Trophoblast cell (in vitro differentiated cells and primary cell): Measurements from ENCODE around the gene CNTNAP1.

ENCODE experiments used
- DNase-seq, 2 donors: peaks; one replicate each; pipeline ENCODE4 v3.0.0-alpha.2; 2016
- H2AFZ ChIP-seq: 2 replicates; pipeline ENCODE4 v1.6.1; 2013; ENCODE audit warnings: low read length, moderate library complexity, mild to moderate bottlenecking; ENCODE audit not compliant: insufficient read depth, poor library complexity
- H2AK5ac ChIP-seq: 2 replicates; pipeline ENCODE4 v1.6.1; 2013; ENCODE audit warnings: mild to moderate bottlenecking, low read length
- H2BK120ac ChIP-seq: 2 replicates; pipeline ENCODE4 v1.6.1; 2013; ENCODE audit warnings: low read length, mild to moderate bottlenecking, moderate library complexity; ENCODE audit not compliant: insufficient read depth, poor library complexity
- H2BK12ac ChIP-seq: 2 replicates; pipeline ENCODE4 v1.6.1; 2013; ENCODE audit warnings: mild to moderate bottlenecking, low read length, moderate library complexity
- H2BK5ac ChIP-seq: 2 replicates; pipeline ENCODE4 v1.6.1; 2013; ENCODE audit warnings: low read length, low read depth, moderate library complexity, mild to moderate bottlenecking; ENCODE audit not compliant: poor library complexity
- H3K14ac ChIP-seq: 2 replicates; pipeline ENCODE4 v1.6.1; 2013; ENCODE audit warnings: mild to moderate bottlenecking, low read length
- H3K18ac ChIP-seq: 2 replicates; pipeline ENCODE4 v1.6.1; 2013; ENCODE audit warnings: mild to moderate bottlenecking, low read length
- H3K23ac ChIP-seq: 2 replicates; pipeline ENCODE4 v1.6.1; 2013; ENCODE audit warnings: low read length
- H3K27ac ChIP-seq: 2 replicates; pipeline ENCODE4 v1.5.1; 2013; ENCODE audit warnings: low read depth, mild to moderate bottlenecking, inconsistent platforms, low read length, moderate library complexity
- H3K27me3 ChIP-seq: 2 replicates; pipeline ENCODE4 v1.6.1; 2013; ENCODE audit warnings: inconsistent platforms, mild to moderate bottlenecking, low read length, moderate library complexity; ENCODE audit not compliant: insufficient read depth
- H3K36me3 ChIP-seq, 2 experiments: 1 replicate in 1 of 2; 2 replicates in 1 of 2; pipeline ENCODE4 v1.6.1; 2013; ENCODE audit warnings: low read length in 2 of 2, mild to moderate bottlenecking in 2 of 2, moderate library complexity in 1 of 2; ENCODE audit not compliant: insufficient read depth in 2 of 2, control insufficient read depth in 1 of 2
- H3K4ac ChIP-seq: 2 replicates; pipeline ENCODE4 v1.6.1; 2013; ENCODE audit warnings: low read depth, mild to moderate bottlenecking, low read length, moderate library complexity
- H3K4me1 ChIP-seq, 2 experiments: 1 replicate in 1 of 2; 2 replicates in 1 of 2; pipeline ENCODE4 v1.6.1; 2013; ENCODE audit warnings: low read length in 2 of 2, mild to moderate bottlenecking in 2 of 2, moderate library complexity in 1 of 2; ENCODE audit not compliant: insufficient read depth in 2 of 2, control insufficient read depth in 1 of 2
- H3K4me2 ChIP-seq: 2 replicates; pipeline ENCODE4 v1.6.1; 2013; ENCODE audit warnings: inconsistent platforms, mild to moderate bottlenecking, low read length, moderate library complexity
- H3K4me3 ChIP-seq: 2 replicates; pipeline ENCODE4 v1.5.1; 2013; ENCODE audit warnings: mild to moderate bottlenecking, low read depth, low read length, inconsistent platforms
- H3K79me1 ChIP-seq: one replicate; pipeline ENCODE4 v1.6.1; 2013; ENCODE audit warnings: low read length
- H3K79me2 ChIP-seq: 2 replicates; pipeline ENCODE4 v1.6.1; 2013; ENCODE audit warnings: low read length, mild to moderate bottlenecking; ENCODE audit not compliant: control insufficient read depth, insufficient read depth, poor library complexity
- H3K9ac ChIP-seq: 2 replicates; pipeline ENCODE4 v1.6.1; 2013; ENCODE audit warnings: mild to moderate bottlenecking, low read length
- H3K9me3 ChIP-seq: 2 replicates; pipeline ENCODE4 v1.6.1; 2013; ENCODE audit warnings: low read depth, mild to moderate bottlenecking, control low read depth, inconsistent platforms, low read length; ENCODE audit not compliant: insufficient read depth
- H4K12ac ChIP-seq: 2 replicates; pipeline ENCODE4 v1.6.1; 2013; ENCODE audit warnings: low read depth, mild to moderate bottlenecking, low read length, moderate library complexity
- H4K8ac ChIP-seq: 2 replicates; pipeline ENCODE4 v1.6.1; 2013; ENCODE audit warnings: low read depth, mild to moderate bottlenecking, low read length, moderate library complexity
- H4K91ac ChIP-seq: one replicate; pipeline ENCODE4 v1.6.1; 2013; ENCODE audit warnings: low read depth, mild to moderate bottlenecking, low read length, moderate library complexity
- WGBS: extraction: QIAGEN DNeasy Blood & Tissue Kit; methylation state at CpG from one replicate; pipeline ENCODE4 v1.1.7; 2013; ENCODE audit warnings: missing lambda C conversion rate; ENCODE audit not compliant: insufficient read length, insufficient coverage; ENCODE audit errors: extremely low coverage; 5-methylcytosine and 5-hydroxymethylcytosine counted together

CNTNAP1 gene

DNA sequence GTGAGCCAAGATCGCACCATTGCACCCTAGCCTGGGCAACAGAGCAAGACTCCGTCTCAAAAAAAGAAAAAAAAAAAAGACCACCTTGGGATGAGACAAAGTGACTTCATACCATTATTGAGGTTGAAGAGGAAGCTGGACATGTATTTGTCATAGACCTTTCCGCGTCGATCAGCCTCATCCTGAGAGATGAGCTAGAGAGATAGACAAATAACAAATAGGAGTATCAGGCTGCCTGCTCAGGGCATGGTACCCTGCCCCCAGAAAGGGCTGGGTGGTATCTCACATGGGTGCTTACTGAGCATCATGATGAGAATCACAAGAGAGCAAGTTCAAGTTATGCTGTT lies 22.1 kb downstream of the CNTNAP1 start:
- Histone ChIP-seq H3K14ac (no peak overlapping the region), H2AFZ (no peak overlapping the region), H3K27me3 (no peaks in the 10 kb centered on the region), H3K27ac (no peak overlapping the region), H2BK5ac (no peak overlapping the region), H2AK5ac (no peak overlapping the region), H2BK120ac (no peak overlapping the region), H4K8ac (no peak overlapping the region), H3K79me1 (no peaks in the 10 kb centered on the region), H4K12ac (no peak overlapping the region), H3K9me3 (no peaks in the 10 kb centered on the region), H3K4ac (no peak overlapping the region), H2BK12ac (no peak overlapping the region), H3K9ac (no peak overlapping the region), H3K79me2 (no peaks in the 10 kb centered on the region), H3K18ac (no peak overlapping the region), H3K4me3 (no peak overlapping the region), H3K4me2 (no peak overlapping the region), H3K4me1 (no peaks in the 10 kb centered on the region), H4K91ac (no peak overlapping the region), H3K23ac (no peak overlapping the region), H3K36me3 (peaks cover 39 to 60% of the 10 kb centered on the region in 2 experiments)
- DNase-seq, result no peak
- WGBS, result no CpG with 5 or more reads among the region's 5 CpGs

DNA sequence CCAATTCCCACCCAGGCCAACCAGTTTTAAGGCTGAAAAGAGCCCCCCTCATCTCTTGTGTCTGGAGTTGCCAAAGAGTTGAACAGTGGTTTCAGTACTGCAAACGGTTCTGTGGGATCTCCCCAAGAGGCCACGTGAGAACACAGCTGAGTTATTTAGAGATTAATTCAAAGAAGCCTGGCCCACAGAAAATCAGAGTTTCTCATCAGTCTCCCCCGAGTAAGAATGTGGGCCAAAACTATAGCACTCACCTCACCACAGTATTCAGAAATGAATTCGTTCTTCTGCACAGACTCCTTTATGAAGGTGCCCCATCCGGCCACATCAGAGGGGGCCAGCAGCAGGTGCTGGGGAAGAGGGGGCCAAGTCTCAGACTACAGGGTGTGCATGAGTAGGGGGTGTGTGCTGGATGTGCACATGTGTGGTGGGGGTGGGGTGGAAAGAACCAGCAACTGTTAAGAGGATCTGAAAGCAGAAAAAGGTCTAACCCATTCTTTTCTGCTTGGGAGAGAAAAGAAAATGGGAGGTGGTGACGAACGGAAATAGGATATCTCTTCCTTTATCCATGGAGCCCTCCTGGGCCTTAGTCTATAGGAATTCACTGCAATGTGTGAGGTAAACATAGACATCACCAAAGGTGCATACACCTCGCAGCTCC lies 22.6 kb downstream of the CNTNAP1 start:
- Histone ChIP-seq H4K91ac (no peak overlapping the region), H2BK5ac (no peak overlapping the region), H3K36me3 (peaks cover 39 to 64% of the 10 kb centered on the region in 2 experiments), H2AFZ (no peak overlapping the region), H3K9ac (no peak overlapping the region), H2AK5ac (no peak overlapping the region), H3K4me2 (no peak overlapping the region), H3K4me3 (no peak overlapping the region), H3K27ac (no peak overlapping the region), H3K4ac (no peak overlapping the region), H4K12ac (no peak overlapping the region), H3K23ac (no peak overlapping the region), H4K8ac (no peak overlapping the region), H3K18ac (no peak overlapping the region), H3K14ac (no peak overlapping the region), H3K9me3 (no peaks in the 10 kb centered on the region), H3K79me2 (no peaks in the 10 kb centered on the region), H3K4me1 (no peaks in the 10 kb centered on the region), H3K79me1 (no peaks in the 10 kb centered on the region), H3K27me3 (no peaks in the 10 kb centered on the region), H2BK120ac (no peak overlapping the region), H2BK12ac (no peak overlapping the region)
- WGBS, result no CpG with 5 or more reads among the region's 8 CpGs
- no peak for DNase-seq

- Histone ChIP-seq H2AK5ac (no peak overlapping the region), H4K91ac (no peak overlapping the region), H3K27me3 (no peaks in the 10 kb centered on the region), H2BK120ac (no peak overlapping the region), H3K36me3 (peaks cover 39 to 66% of the 10 kb centered on the region in 2 experiments), H2BK5ac (no peak overlapping the region), H4K8ac (no peak overlapping the region), H2BK12ac (no peak overlapping the region), H4K12ac (no peak overlapping the region), H2AFZ (no peak overlapping the region), H3K79me2 (no peaks in the 10 kb centered on the region), H3K9ac (no peak overlapping the region), H3K4me1 (no peaks in the 10 kb centered on the region), H3K27ac (no peak overlapping the region), H3K4me2 (no peak overlapping the region), H3K4me3 (no peak overlapping the region), H3K9me3 (no peaks in the 10 kb centered on the region), H3K14ac (no peak overlapping the region), H3K18ac (no peak overlapping the region), H3K23ac (no peak overlapping the region), H3K79me1 (no peaks in the 10 kb centered on the region), H3K4ac (no peak overlapping the region)
- WGBS, result no CpG with 5 or more reads among the region's 5 CpGs
- DNase-seq, result no peak
These were observed 24.4 kb downstream of the CNTNAP1 start for GRCh38 chr17:42706732-42707131.

GRCh38 chr17:42708588-42708987 lies 26.3 kb downstream of the CNTNAP1 start:
- no peak overlapping the region for H3K27ac ChIP-seq
- H2BK12ac ChIP-seq, result no peak overlapping the region
- H4K91ac ChIP-seq, result no peak overlapping the region
- H2BK5ac ChIP-seq, result no peak overlapping the region
- H3K79me1 ChIP-seq, result no peaks in the 10 kb centered on the region
- no peak overlapping the region for H4K12ac ChIP-seq
- no peak overlapping the region for H4K8ac ChIP-seq
- no peak overlapping the region for H2AK5ac ChIP-seq
- H3K4me3 ChIP-seq, result no peak overlapping the region
- no peak overlapping the region for H3K4me2 ChIP-seq
- H3K4ac ChIP-seq, result no peak overlapping the region
- H3K9ac ChIP-seq, result no peak overlapping the region
- WGBS, result no CpG with 5 or more reads among the region's 3 CpGs
- peaks cover 35 to 65% of the 10 kb centered on the region in 2 experiments for H3K36me3 ChIP-seq
- no peak overlapping the region for H3K14ac ChIP-seq
- no peaks in the 10 kb centered on the region for H3K79me2 ChIP-seq
- H3K23ac ChIP-seq, result no peak overlapping the region
- H2BK120ac ChIP-seq, result no peak overlapping the region
- no peak for DNase-seq
- no peak overlapping the region for H2AFZ ChIP-seq
- no peaks in the 10 kb centered on the region for H3K27me3 ChIP-seq
- H3K9me3 ChIP-seq, result no peaks in the 10 kb centered on the region
- no peak overlapping the region for H3K18ac ChIP-seq
- no peaks in the 10 kb centered on the region for H3K4me1 ChIP-seq
